IMR-90 (cell line): ENCODE data around the gene JAKMIP3.

Experiments used
- BHLHE40 ChIP-seq: fragments of 150-350 bp; IDR thresholded peaks from 2 replicates; pipeline ENCODE4 v1.6.1; 2016; ENCODE audit warnings: mild to moderate bottlenecking, low read depth, low read length
- CEBPB ChIP-seq: IDR thresholded peaks from 2 replicates; pipeline ENCODE4 v1.6.1; 2012; ENCODE audit warnings: low read depth, low read length, improper control_type of control experiment
- FOS ChIP-seq: fragments of 150-350 bp; IDR thresholded peaks from 2 replicates; pipeline ENCODE4 v1.6.1; 2016; ENCODE audit warnings: low read depth, low read length
- MAZ ChIP-seq: IDR thresholded peaks from 2 replicates; pipeline ENCODE4 v1.6.1; 2012; ENCODE audit warnings: low read depth, mild to moderate bottlenecking, low read length, improper control_type of control experiment, moderate library complexity, borderline replicate concordance
- MXI1 ChIP-seq: IDR thresholded peaks from 2 replicates; pipeline ENCODE4 v1.6.1; 2012; ENCODE audit warnings: low read depth, mild to moderate bottlenecking, low read length, moderate library complexity, borderline replicate concordance
- POLR2A ChIP-seq: IDR thresholded peaks from 2 replicates; pipeline ENCODE4 v1.6.1; 2012; ENCODE audit warnings: mild to moderate bottlenecking, low read depth, low read length
- RAD21 ChIP-seq: IDR thresholded peaks from 2 replicates; pipeline ENCODE4 v1.6.1; 2012; ENCODE audit warnings: low read length, improper control_type of control experiment
- RFX5 ChIP-seq: IDR thresholded peaks from 2 replicates; pipeline ENCODE4 v1.8.0; 2012; ENCODE audit warnings: low read depth, mild to moderate bottlenecking, low read length, moderate library complexity
- SMC3 ChIP-seq: fragments of 150-350 bp; IDR thresholded peaks from 2 replicates; pipeline ENCODE4 v1.6.1; 2016; ENCODE audit warnings: low read depth, mild to moderate bottlenecking, antibody characterized with exemption, low read length, moderate library complexity
- TF ChIP-seq, protein P1 (sequence below): fragments of 150-350 bp; IDR thresholded peaks from 2 replicates; pipeline ENCODE4 v1.6.1; 2016; ENCODE audit warnings: low read depth, mild to moderate bottlenecking, low read length, moderate library complexity, borderline replicate concordance
- TF ChIP-seq, protein P2 (sequence below): conservative IDR thresholded peaks from 2 replicates; pipeline ENCODE4 v1.5.1; 2012; ENCODE audit warnings: mild to moderate bottlenecking, low read depth, low read length, improper control_type of control experiment
- TF ChIP-seq, protein P3 (sequence below): fragments of 150-350 bp; IDR thresholded peaks from 2 replicates; pipeline ENCODE4 v1.6.1; 2017; ENCODE audit warnings: mild to moderate bottlenecking, antibody characterized with exemption, low read length, low read depth

DNA sequence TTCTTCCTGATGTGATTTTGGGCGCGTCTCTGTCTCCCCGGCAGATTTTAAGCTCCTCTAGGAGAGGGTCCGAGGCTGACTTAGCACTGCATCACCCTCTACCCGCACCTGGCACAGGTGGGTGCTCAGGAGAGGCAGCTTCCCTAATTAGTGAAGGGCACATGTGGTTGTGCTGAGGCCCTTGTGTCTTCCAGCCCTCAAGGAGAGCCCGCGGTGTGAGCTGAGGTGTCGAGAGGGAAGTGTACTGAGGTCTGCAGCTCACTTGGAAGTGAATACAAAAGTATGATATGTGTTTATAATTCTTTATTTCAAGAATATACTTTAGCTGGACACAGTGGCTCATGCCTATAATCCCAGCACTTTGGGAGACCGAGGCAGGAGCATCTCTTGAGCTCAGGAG, 20.4 kb upstream of the JAKMIP3 start:
- TF ChIP-seq, protein P1, sequence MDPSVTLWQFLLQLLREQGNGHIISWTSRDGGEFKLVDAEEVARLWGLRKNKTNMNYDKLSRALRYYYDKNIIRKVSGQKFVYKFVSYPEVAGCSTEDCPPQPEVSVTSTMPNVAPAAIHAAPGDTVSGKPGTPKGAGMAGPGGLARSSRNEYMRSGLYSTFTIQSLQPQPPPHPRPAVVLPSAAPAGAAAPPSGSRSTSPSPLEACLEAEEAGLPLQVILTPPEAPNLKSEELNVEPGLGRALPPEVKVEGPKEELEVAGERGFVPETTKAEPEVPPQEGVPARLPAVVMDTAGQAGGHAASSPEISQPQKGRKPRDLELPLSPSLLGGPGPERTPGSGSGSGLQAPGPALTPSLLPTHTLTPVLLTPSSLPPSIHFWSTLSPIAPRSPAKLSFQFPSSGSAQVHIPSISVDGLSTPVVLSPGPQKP = no peak
- TF ChIP-seq, protein P2, sequence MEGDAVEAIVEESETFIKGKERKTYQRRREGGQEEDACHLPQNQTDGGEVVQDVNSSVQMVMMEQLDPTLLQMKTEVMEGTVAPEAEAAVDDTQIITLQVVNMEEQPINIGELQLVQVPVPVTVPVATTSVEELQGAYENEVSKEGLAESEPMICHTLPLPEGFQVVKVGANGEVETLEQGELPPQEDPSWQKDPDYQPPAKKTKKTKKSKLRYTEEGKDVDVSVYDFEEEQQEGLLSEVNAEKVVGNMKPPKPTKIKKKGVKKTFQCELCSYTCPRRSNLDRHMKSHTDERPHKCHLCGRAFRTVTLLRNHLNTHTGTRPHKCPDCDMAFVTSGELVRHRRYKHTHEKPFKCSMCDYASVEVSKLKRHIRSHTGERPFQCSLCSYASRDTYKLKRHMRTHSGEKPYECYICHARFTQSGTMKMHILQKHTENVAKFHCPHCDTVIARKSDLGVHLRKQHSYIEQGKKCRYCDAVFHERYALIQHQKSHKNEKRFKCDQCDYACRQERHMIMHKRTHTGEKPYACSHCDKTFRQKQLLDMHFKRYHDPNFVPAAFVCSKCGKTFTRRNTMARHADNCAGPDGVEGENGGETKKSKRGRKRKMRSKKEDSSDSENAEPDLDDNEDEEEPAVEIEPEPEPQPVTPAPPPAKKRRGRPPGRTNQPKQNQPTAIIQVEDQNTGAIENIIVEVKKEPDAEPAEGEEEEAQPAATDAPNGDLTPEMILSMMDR = no peak
- no peak for TF ChIP-seq POLR2A
- no peak for TF ChIP-seq SMC3
- no peak for TF ChIP-seq RFX5
- TF ChIP-seq MAZ = no peak
- no peak for TF ChIP-seq MXI1
- no peak for TF ChIP-seq CEBPB
- TF ChIP-seq RAD21 = no peak
- no peak for TF ChIP-seq BHLHE40
- TF ChIP-seq FOS = no peak
- TF ChIP-seq, protein P3, sequence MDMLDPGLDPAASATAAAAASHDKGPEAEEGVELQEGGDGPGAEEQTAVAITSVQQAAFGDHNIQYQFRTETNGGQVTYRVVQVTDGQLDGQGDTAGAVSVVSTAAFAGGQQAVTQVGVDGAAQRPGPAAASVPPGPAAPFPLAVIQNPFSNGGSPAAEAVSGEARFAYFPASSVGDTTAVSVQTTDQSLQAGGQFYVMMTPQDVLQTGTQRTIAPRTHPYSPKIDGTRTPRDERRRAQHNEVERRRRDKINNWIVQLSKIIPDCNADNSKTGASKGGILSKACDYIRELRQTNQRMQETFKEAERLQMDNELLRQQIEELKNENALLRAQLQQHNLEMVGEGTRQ = no peak
